NB4 (cell line): ENCODE results near the gene RFX2.

ENCODE experiments used
- POLR2A ChIP-seq: IDR thresholded peaks from 2 replicates; pipeline ENCODE4 v1.6.1; 2011; ENCODE audit warnings: mild to moderate bottlenecking; ENCODE audit not compliant: insufficient read length; ENCODE audit errors: extremely low read depth
- TF ChIP-seq, protein P1 (sequence below): IDR thresholded peaks from one replicate; pipeline ENCODE4 v1.5.1; 2012; ENCODE audit warnings: low read depth, low read length

DNA sequence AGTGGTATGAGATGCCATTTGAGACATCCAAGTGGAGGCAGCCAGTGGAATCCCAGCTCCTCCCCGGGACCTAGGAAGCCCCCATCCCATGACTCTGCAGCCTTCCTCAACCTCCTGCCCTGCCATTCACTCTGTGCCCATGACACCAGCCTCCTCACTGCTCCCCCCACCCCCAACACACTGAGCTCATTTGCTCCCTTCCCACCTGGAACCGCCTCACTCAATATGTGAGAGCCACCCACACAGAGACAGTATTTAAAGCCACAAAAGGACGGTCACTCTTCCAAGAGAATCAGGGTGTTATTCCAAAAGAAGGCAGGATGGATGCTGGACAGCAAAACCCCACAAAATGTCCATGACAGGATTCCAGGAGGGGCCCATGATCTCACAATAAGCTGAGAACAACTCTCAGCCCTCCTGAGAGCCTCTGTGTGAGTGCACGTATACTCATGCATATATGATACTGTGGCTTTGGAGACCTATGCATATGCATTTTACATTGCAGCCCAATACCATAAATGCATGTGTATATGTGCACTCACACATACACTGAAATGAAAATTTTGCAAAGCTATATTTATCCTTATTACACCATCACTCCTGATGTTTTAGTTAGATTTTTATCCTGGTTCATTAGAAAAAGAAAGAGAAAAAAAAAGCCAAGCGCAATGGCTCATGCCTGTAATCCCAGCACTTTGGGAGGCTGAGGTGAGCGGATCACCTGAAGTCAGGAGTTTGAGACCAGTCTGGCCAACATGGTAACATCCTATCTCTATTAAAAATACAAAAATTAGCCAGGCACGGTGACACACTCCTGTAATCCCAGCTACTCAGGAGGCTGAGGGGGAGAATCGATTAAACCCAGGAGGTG, 121.5 kb downstream of the RFX2 start:
- TF ChIP-seq, protein P1, sequence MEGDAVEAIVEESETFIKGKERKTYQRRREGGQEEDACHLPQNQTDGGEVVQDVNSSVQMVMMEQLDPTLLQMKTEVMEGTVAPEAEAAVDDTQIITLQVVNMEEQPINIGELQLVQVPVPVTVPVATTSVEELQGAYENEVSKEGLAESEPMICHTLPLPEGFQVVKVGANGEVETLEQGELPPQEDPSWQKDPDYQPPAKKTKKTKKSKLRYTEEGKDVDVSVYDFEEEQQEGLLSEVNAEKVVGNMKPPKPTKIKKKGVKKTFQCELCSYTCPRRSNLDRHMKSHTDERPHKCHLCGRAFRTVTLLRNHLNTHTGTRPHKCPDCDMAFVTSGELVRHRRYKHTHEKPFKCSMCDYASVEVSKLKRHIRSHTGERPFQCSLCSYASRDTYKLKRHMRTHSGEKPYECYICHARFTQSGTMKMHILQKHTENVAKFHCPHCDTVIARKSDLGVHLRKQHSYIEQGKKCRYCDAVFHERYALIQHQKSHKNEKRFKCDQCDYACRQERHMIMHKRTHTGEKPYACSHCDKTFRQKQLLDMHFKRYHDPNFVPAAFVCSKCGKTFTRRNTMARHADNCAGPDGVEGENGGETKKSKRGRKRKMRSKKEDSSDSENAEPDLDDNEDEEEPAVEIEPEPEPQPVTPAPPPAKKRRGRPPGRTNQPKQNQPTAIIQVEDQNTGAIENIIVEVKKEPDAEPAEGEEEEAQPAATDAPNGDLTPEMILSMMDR = no peak
- TF ChIP-seq POLR2A = no peak
